Thyroid gland (tissue), 4 donors: ENCODE measurements around the gene SH3BP4.

Source experiments
- CTCF ChIP-seq, 6 experiments: fragments of 200-600 bp in 3 of 6; fragments of 450-650 bp in 3 of 6; sonication (generic) in 3 of 6; IDR thresholded peaks; one replicate each; pipeline ENCODE4 v1.5.1; 2016 to 2019; ENCODE audit warnings: antibody characterized with exemption in 6 of 6, mild to moderate bottlenecking in 2 of 6, inconsistent platforms in 1 of 6, moderate library complexity in 1 of 6
- POLR2A ChIP-seq, 2 donors: fragments of 450-650 bp; IDR thresholded peaks; one replicate each; pipeline ENCODE4 v1.6.1; 2017; ENCODE audit warnings: antibody characterized with exemption in 2 of 2, mild to moderate bottlenecking in 2 of 2, moderate library complexity in 1 of 2

DNA sequence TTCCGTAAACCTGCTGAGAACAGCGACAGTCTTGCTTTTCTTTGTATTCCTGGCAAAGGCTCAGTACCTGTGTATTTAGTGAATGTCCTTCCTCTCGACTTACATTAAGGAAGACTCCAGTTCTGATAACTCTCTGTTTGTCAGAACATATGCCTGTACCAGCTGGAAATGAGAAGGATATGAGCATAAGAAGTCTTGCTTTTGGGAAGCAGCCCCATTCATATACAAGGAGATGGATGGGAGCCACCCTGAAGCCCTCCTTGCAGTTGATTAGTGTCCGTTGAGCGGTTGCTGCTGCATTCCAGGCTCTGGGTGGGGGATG is 59.8 kb downstream of the SH3BP4 start:
- TF ChIP-seq CTCF (IDR thresholded peaks at IDR 0.05) (no peak), POLR2A (IDR thresholded peaks at IDR 0.05) (no peak)
